Hepatocyte (in vitro differentiated cells): ENCODE results near the gene SIMC1. TPM values are rescaled to one million over a fixed set of nuclear protein-coding genes. Genes with fewer than 3 reads are reported as not detected.

Source experiments
- DNase-seq: peaks from one replicate; pipeline ENCODE4 v3.0.0-alpha.2; 2016; ENCODE audit warnings: low spot score
- H2AFZ ChIP-seq: fragments of 200-600 bp; sonication (generic); 2 replicates; pipeline ENCODE4 v1.6.0; 2016; ENCODE audit warnings: antibody characterized with exemption, mild to moderate bottlenecking
- H3K27ac ChIP-seq: fragments of 200-600 bp; sonication (generic); 2 replicates; pipeline ENCODE4 v1.5.1; 2016; ENCODE audit warnings: mild to moderate bottlenecking
- H3K27me3 ChIP-seq: fragments of 200-600 bp; sonication (generic); 2 replicates; pipeline ENCODE4 v1.6.1; 2016
- H3K36me3 ChIP-seq: fragments of 200-600 bp; sonication (generic); replicated peaks from 2 replicates; pipeline ENCODE4 v1.5.1; 2016; ENCODE audit warnings: low read depth; ENCODE audit not compliant: insufficient read depth
- H3K4me1 ChIP-seq: fragments of 200-600 bp; sonication (generic); 2 replicates; pipeline ENCODE4 v1.5.1; 2016; ENCODE audit warnings: mild to moderate bottlenecking, moderate library complexity; ENCODE audit not compliant: insufficient read depth
- H3K4me2 ChIP-seq: fragments of 200-600 bp; sonication (generic); 2 replicates; pipeline ENCODE4 v1.6.0; 2016
- H3K4me3 ChIP-seq: fragments of 200-600 bp; sonication (generic); 2 replicates; pipeline ENCODE4 v1.5.1; 2016; ENCODE audit warnings: mild to moderate bottlenecking
- H3K79me2 ChIP-seq: fragments of 200-600 bp; sonication (generic); 2 replicates; pipeline ENCODE4 v1.6.0; 2017; ENCODE audit warnings: mild to moderate bottlenecking
- H3K9me2 ChIP-seq: fragments of 200-600 bp; sonication (generic); replicated peaks from 2 replicates; pipeline ENCODE4 v1.6.0; 2017; ENCODE audit warnings: mild to moderate bottlenecking; ENCODE audit not compliant: insufficient read depth
- H3K9me3 ChIP-seq: fragments of 200-600 bp; sonication (generic); 2 replicates; pipeline ENCODE4 v1.5.1; 2016; ENCODE audit warnings: low read depth, mild to moderate bottlenecking
- H4K20me1 ChIP-seq: fragments of 200-600 bp; sonication (generic); 2 replicates; pipeline ENCODE4 v1.6.0; 2016; ENCODE audit warnings: mild to moderate bottlenecking; ENCODE audit not compliant: insufficient read depth, poor library complexity, severe bottlenecking
- EZH2 ChIP-seq: fragments of 200-600 bp; sonication (generic); IDR thresholded peaks from 2 replicates; pipeline ENCODE4 v1.6.1; 2016; ENCODE audit warnings: antibody characterized with exemption, mild to moderate bottlenecking, borderline replicate concordance
- EZH2phosphoT487 ChIP-seq: fragments of 200-600 bp; sonication (generic); IDR thresholded peaks from one replicate; pipeline ENCODE4 v1.6.1; 2018; ENCODE audit warnings: antibody characterized with exemption, mild to moderate bottlenecking, low read depth, moderate library complexity; ENCODE audit not compliant: unreplicated experiment, severe bottlenecking
- WGBS: methylation state at CpG from one replicate; pipeline ENCODE4 v1.1.6; 2016; ENCODE audit warnings: low lambda C conversion rate; ENCODE audit errors: missing lambda C conversion rate; 5-methylcytosine and 5-hydroxymethylcytosine counted together
- polyA plus RNA-seq: library from polyadenylated mRNA; unstranded; fragments of >200 nt; fragmentation: Nextera tagmentation; extraction: Ambion mirVana; gene quantifications from 2 replicates; pipeline ENCODE4 v1.2.1, GENCODE V29; 2016
- total RNA-seq: library from RNA; depleted of rRNA; stranded (reverse); fragments of >200 nt; gene quantifications from 2 replicates; pipeline ENCODE4 v1.2.3, GENCODE V29; 2014
- TF ChIP-seq, protein P1 (sequence below): fragments of 200-600 bp; sonication (generic); IDR thresholded peaks from 2 replicates; pipeline ENCODE4 v1.5.1; 2016; ENCODE audit warnings: antibody characterized with exemption, mild to moderate bottlenecking; ENCODE audit not compliant: poor library complexity

The SIMC1 gene
- total and polyA plus RNA-seq, 2 experiments from 2014 or later, result 34.7 to 37.6 TPM

DNA sequence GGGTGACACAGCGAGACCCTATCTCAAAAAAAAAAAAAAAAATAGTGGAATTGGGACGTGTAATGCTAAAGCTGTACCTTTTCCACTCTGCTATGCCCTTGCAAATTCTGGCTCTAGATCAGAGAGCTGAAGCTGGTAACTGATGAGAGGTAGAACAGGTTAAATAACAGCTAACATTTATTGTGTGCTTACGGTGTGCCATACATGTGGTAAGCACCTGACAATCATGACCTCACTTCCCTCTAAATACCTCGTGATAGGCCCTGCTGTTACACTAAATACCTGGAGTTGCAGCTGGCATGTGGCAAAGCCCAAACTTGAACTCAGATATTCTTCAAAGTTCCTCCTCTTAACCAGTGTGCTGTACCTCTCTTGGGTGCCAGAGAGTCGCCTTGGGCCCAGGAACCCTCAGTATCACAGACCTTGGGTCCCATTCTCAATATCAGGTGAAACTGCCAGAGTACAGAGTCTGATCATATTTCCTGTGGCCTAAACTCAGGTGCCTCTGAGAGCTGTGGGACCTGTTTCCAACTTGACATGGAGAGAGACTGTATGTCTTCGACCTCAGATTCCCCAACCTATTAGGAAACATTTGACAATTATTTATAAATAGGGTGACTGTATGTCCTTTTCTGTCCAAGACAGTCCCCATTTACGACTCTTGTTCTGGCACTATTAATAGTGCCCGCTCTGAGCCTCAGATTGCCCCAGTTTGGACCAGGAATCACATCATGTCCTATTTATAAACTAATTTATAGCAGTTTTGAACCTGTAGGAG is 131.9 kb downstream of the SIMC1 start:
- H3K27me3 ChIP-seq, result no peaks in the 10 kb centered on the region
- no peak overlapping the region for H3K27ac ChIP-seq
- no peaks in the 10 kb centered on the region for H3K9me2 ChIP-seq
- whole genome bisulfite sequencing, result 97% methylated on average over 8 of the region's 8 CpGs
- no peak overlapping the region for H3K4me3 ChIP-seq
- no peak overlapping the region for H2AFZ ChIP-seq
- TF ChIP-seq EZH2phosphoT487 (no peak), EZH2 (no peak)
- TF ChIP-seq, protein P1, sequence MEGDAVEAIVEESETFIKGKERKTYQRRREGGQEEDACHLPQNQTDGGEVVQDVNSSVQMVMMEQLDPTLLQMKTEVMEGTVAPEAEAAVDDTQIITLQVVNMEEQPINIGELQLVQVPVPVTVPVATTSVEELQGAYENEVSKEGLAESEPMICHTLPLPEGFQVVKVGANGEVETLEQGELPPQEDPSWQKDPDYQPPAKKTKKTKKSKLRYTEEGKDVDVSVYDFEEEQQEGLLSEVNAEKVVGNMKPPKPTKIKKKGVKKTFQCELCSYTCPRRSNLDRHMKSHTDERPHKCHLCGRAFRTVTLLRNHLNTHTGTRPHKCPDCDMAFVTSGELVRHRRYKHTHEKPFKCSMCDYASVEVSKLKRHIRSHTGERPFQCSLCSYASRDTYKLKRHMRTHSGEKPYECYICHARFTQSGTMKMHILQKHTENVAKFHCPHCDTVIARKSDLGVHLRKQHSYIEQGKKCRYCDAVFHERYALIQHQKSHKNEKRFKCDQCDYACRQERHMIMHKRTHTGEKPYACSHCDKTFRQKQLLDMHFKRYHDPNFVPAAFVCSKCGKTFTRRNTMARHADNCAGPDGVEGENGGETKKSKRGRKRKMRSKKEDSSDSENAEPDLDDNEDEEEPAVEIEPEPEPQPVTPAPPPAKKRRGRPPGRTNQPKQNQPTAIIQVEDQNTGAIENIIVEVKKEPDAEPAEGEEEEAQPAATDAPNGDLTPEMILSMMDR, result no peak
- no peaks in the 10 kb centered on the region for H3K4me1 ChIP-seq
- no peak overlapping the region for H3K4me2 ChIP-seq
- H4K20me1 ChIP-seq, result no peaks in the 10 kb centered on the region
- H3K36me3 ChIP-seq, result no peaks in the 10 kb centered on the region
- no peaks in the 10 kb centered on the region for H3K9me3 ChIP-seq
- no peak for DNase-seq
- peaks cover 4% of the 10 kb centered on the region for H3K79me2 ChIP-seq

DNA sequence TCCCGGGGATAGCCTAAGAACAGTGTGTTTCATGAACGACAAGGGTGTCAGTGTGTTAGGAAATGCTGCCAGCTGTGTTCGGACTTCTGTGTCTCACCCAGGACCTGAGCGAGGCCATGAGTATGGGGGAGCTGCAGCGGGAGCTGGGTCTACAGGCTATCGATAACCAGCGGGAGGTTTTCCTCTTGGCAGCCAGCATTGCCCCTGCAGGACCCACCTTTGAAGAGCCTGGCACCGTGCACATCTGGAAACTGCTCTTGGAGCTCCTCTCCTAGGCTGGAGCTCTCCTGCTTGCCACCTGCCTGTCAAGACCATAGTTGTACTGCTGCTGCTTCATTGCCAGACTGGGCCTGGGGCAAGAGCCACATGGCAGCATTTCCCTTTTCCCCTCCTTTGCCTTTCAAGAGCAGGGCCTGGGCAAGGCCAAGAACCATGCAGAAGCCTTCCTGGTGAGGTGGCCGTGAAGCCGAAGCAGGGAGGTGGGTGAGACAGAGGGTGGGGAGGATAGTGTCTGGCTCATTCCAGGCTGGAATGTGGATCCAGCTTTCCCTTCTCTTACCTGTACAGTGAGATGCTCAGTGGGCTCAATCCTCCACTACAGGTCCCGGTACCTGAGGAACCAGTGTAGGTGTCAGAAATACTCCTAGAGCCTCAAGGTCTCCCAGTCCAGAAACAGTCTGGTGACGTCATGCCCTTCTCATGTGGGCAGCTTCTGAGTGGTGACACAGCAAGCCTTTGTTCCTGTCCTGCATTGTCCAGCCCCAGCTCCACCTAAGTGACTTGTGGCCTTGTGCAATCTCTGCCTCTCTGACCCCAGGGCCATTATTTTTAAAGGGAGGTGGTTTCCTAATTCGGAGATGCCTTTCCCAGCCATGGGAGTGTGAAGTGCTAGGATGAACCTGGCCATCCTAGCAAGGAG is 133.7 kb downstream of the SIMC1 start:
- H3K36me3 ChIP-seq, result no peaks in the 10 kb centered on the region
- no peak overlapping the region for H2AFZ ChIP-seq
- H3K79me2 ChIP-seq, result peaks cover 4% of the 10 kb centered on the region
- H3K27ac ChIP-seq, result no peak overlapping the region
- no peaks in the 10 kb centered on the region for H3K9me3 ChIP-seq
- 93% methylated on average over 13 of the region's 13 CpGs for WGBS
- no peak overlapping the region for H3K4me3 ChIP-seq
- no peaks in the 10 kb centered on the region for H3K4me1 ChIP-seq
- H4K20me1 ChIP-seq, result no peaks in the 10 kb centered on the region
- no peak overlapping the region for H3K4me2 ChIP-seq
- H3K27me3 ChIP-seq, result no peaks in the 10 kb centered on the region
- H3K9me2 ChIP-seq, result no peaks in the 10 kb centered on the region
- TF ChIP-seq, protein P1, result no peak
- TF ChIP-seq EZH2phosphoT487 (no peak), EZH2 (no peak)
- no peak for DNase-seq

DNA sequence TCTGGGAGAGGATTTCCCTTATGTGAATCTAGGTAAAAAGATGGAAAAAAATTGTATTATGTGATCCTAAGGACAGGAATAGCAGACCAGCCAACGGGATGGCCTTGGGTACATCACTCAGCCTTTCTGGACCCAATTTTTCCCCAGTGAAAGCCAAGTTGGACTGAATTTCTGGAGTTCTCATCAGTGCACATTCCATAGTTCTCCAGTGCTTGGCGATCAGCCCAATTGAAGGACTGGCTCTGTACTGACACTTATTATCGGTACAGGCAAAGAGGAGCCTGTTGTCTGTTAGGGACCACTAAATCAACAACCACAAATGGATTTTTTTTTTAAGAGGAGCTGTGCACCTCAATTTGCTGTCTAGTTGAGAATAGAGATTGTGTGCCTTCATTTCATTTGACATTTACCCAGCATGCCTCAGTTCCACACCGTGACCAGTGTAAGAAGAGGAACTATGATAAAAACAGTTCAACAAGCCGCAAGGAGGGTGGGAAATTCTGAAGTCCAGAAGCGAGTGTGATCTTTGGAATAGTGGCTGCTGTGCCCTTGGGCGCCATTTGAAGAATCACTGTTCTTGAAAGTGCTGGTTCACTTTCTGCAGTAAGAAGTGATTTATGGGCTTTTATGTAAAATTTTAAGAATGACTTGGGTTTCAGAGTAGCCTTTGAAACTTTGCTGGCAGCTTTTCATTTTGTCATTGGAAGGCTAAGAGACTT is 135.0 kb downstream of the SIMC1 start:
- no peak for TF ChIP-seq EZH2
- TF ChIP-seq, protein P1, result no peak
- no peak for TF ChIP-seq EZH2phosphoT487
- Histone ChIP-seq H3K4me3 (no peak overlapping the region), H3K4me1 (no peaks in the 10 kb centered on the region), H3K79me2 (no peaks in the 10 kb centered on the region), H4K20me1 (no peaks in the 10 kb centered on the region), H3K27me3 (no peaks in the 10 kb centered on the region), H3K36me3 (no peaks in the 10 kb centered on the region), H3K9me2 (no peaks in the 10 kb centered on the region), H2AFZ (no peak overlapping the region), H3K27ac (no peak overlapping the region), H3K9me3 (no peaks in the 10 kb centered on the region), H3K4me2 (no peak overlapping the region)
- DNase-seq, result no peak
- 90% methylated on average over 7 of the region's 7 CpGs for WGBS
